OCI-LY1 (cell line): Measurements from ENCODE around the gene PLXNA2.

Source experiments
- H2AFZ ChIP-seq: fragments of 200-600 bp; sonication (generic), shearing (Covaris generic); 2 replicates; pipeline ENCODE4 v1.6.0; 2014; ENCODE audit warnings: antibody characterized with exemption, mild to moderate bottlenecking, low read length
- H3F3A ChIP-seq: fragments of 200-600 bp; sonication (generic), shearing (Covaris generic); 2 replicates; pipeline ENCODE4 v1.6.0; 2014; ENCODE audit warnings: mild to moderate bottlenecking, antibody characterized with exemption, low read length, moderate library complexity; ENCODE audit not compliant: insufficient read depth
- H3K27ac ChIP-seq: fragments of 200-600 bp; sonication (generic); 2 replicates; pipeline ENCODE4 v1.5.1; 2014; ENCODE audit warnings: low read length, mixed run types, mild to moderate bottlenecking, low read depth; ENCODE audit not compliant: poor library complexity, severe bottlenecking
- H3K27me3 ChIP-seq: fragments of 200-600 bp; sonication (generic); 2 replicates; pipeline ENCODE4 v1.6.0; 2014; ENCODE audit warnings: antibody characterized with exemption, mild to moderate bottlenecking, low read length, moderate library complexity; ENCODE audit not compliant: insufficient read depth
- H3K36me3 ChIP-seq: fragments of 200-600 bp; sonication (generic); 2 replicates; pipeline ENCODE4 v1.6.1; 2014; ENCODE audit warnings: mild to moderate bottlenecking, antibody characterized with exemption, low read length, moderate library complexity, mixed read lengths; ENCODE audit not compliant: insufficient read depth
- H3K4me1 ChIP-seq: fragments of 200-600 bp; sonication (generic); 2 replicates; pipeline ENCODE4 v1.5.1; 2014; ENCODE audit warnings: mild to moderate bottlenecking, low read length, moderate library complexity; ENCODE audit not compliant: insufficient read depth, severe bottlenecking
- H3K4me2 ChIP-seq: fragments of 200-600 bp; sonication (generic), shearing (Covaris generic); 2 replicates; pipeline ENCODE4 v1.6.1; 2014; ENCODE audit warnings: low read length
- H3K4me3 ChIP-seq: fragments of 200-600 bp; sonication (generic); 2 replicates; pipeline ENCODE4 v1.5.1; 2014; ENCODE audit warnings: low read length, low read depth, mild to moderate bottlenecking, mixed read lengths; ENCODE audit not compliant: poor library complexity, severe bottlenecking
- H3K79me2 ChIP-seq: fragments of 200-600 bp; shearing (Covaris generic); 2 replicates; pipeline ENCODE4 v1.6.1; 2016; ENCODE audit warnings: mixed run types, low read length, mixed read lengths; ENCODE audit not compliant: insufficient read depth
- H3K9ac ChIP-seq: fragments of 200-600 bp; sonication (generic), shearing (Covaris generic); 2 replicates; pipeline ENCODE4 v1.6.1; 2014; ENCODE audit warnings: mild to moderate bottlenecking, low read length, mixed read lengths
- H3K9me2 ChIP-seq: fragments of 200-600 bp; sonication (generic), shearing (Covaris generic); 2 replicates; pipeline ENCODE4 v1.6.1; 2014; ENCODE audit warnings: low read depth, mild to moderate bottlenecking, low read length, mixed read lengths
- H3K9me3 ChIP-seq: fragments of 200-600 bp; shearing (Covaris generic); 2 replicates; pipeline ENCODE4 v1.6.1; 2014; ENCODE audit warnings: low read length, mixed read lengths
- H4K20me1 ChIP-seq: fragments of 200-600 bp; sonication (generic), shearing (Covaris generic); 2 replicates; pipeline ENCODE4 v1.6.0; 2016; ENCODE audit warnings: mild to moderate bottlenecking, low read length; ENCODE audit not compliant: insufficient read depth
- CTCF ChIP-seq: fragments of 200-600 bp; sonication (generic), shearing (Covaris generic); IDR thresholded peaks from 2 replicates; pipeline ENCODE4 v1.5.1; 2017; ENCODE audit warnings: mild to moderate bottlenecking, antibody characterized with exemption, low read length, moderate library complexity, mixed read lengths
- EZH2 ChIP-seq: fragments of 200-600 bp; sonication (generic), shearing (Covaris generic); IDR thresholded peaks from 2 replicates; pipeline ENCODE4 v1.8.0; 2017; ENCODE audit warnings: borderline replicate concordance, mixed run types, mild to moderate bottlenecking, antibody characterized with exemption, low read length, moderate library complexity, mixed read lengths

Gene PLXNA2

GRCh38 chr1:208162903-208163302 lies 81.3 kb downstream of the PLXNA2 start:
- no peaks in the 10 kb centered on the region for H3K9me3 ChIP-seq
- no peak overlapping the region for H2AFZ ChIP-seq

GRCh38 chr1:208161656-208162375 lies 82.4 kb downstream of the PLXNA2 start:
- no peaks in the 10 kb centered on the region for H4K20me1 ChIP-seq
- no peaks in the 10 kb centered on the region for H3K27me3 ChIP-seq
- H3K9me3 ChIP-seq: no peaks in the 10 kb centered on the region
- no peak overlapping the region for H3K27ac ChIP-seq
- H3K4me1 ChIP-seq: no peaks in the 10 kb centered on the region
- no peaks in the 10 kb centered on the region for H3F3A ChIP-seq
- no peak overlapping the region for H3K4me2 ChIP-seq
- no peaks in the 10 kb centered on the region for H3K9me2 ChIP-seq
- H3K4me3 ChIP-seq: no peak overlapping the region
- H3K9ac ChIP-seq: no peak overlapping the region
- TF ChIP-seq CTCF: no peak
- no peak for TF ChIP-seq EZH2
- no peaks in the 10 kb centered on the region for H3K79me2 ChIP-seq
- H3K36me3 ChIP-seq: no peaks in the 10 kb centered on the region
- no peak overlapping the region for H2AFZ ChIP-seq

More at GRCh38 chr1:208162903-208163302, 81.3 kb downstream of the PLXNA2 start:
- no peaks in the 10 kb centered on the region for H4K20me1 ChIP-seq
- no peaks in the 10 kb centered on the region for H3K9me2 ChIP-seq
- TF ChIP-seq CTCF: no peak
- no peak for TF ChIP-seq EZH2
- H3K4me2 ChIP-seq: no peak overlapping the region
- no peaks in the 10 kb centered on the region for H3K4me1 ChIP-seq
- no peak overlapping the region for H3K4me3 ChIP-seq
- no peaks in the 10 kb centered on the region for H3K79me2 ChIP-seq
- no peaks in the 10 kb centered on the region for H3F3A ChIP-seq
- no peak overlapping the region for H3K9ac ChIP-seq
- no peak overlapping the region for H3K27ac ChIP-seq
- H3K36me3 ChIP-seq: no peaks in the 10 kb centered on the region
- H3K27me3 ChIP-seq: no peaks in the 10 kb centered on the region

- Histone ChIP-seq H3K27me3 (no peaks in the 10 kb centered on the region), H2AFZ (no peak overlapping the region), H3K79me2 (no peaks in the 10 kb centered on the region), H4K20me1 (no peaks in the 10 kb centered on the region), H3K9me2 (no peaks in the 10 kb centered on the region), H3K4me2 (no peak overlapping the region), H3K9me3 (no peaks in the 10 kb centered on the region), H3K36me3 (no peaks in the 10 kb centered on the region), H3F3A (no peaks in the 10 kb centered on the region), H3K4me3 (no peak overlapping the region), H3K9ac (no peak overlapping the region), H3K4me1 (no peaks in the 10 kb centered on the region), H3K27ac (no peak overlapping the region)
- TF ChIP-seq EZH2 (no peak), CTCF (no peak)
These were observed 83.2 kb downstream of the PLXNA2 start for GRCh38 chr1:208161005-208161404.
